HG03575 (cell line): ENCODE measurements around the gene FBXO47.

Experiments used
- ATAC-seq: cut with Tn5 transposase; IDR thresholded peaks from one replicate; pipeline ENCODE4 v1.9.1; 2021; ENCODE audit not compliant: unreplicated experiment, insufficient number of reproducible peaks, low FRiP score; ENCODE audit errors: extremely low read depth

FBXO47 gene

DNA sequence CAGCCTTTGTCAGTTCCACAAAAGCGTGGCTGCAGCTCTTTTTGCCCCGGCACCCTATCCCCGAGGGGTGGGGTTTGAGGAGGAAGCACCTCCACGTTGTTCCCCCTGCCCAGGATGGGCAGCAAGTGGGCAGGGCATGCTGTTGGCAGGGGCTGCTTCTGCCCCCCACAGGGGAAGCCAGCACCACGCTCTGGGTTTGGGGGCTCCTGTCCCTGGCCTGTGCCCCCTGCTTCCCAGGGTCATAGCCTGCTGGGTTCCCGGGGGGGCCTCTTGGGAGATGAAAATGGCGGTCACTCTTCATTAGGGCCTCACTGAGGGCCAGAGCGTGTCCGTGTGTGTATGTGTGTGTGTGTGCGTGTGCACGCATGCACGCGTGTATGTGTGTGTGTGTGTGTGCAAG is 74.6 kb downstream of the FBXO47 start:
- ATAC-seq, result no peak

DNA sequence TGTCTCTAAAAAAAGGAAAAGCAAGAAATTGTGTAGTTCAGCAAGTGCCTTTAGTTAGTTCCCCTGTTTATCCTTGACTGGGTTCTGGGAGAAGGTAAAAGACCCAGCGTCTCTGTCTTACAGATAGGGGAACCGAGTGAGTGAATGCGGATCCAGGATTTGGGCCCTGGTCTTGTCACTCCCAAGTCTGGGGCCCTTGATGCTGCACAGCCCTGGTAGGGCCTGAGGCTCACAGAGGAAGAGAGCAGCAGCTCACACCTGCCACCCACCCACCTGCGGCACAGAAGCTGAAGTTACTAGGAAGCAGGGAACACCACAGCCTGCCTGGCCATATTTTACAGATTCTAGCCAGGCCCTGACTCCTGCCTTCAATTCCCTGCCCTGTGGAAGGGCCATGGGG is 75.1 kb downstream of the FBXO47 start:
- no peak for ATAC-seq

DNA sequence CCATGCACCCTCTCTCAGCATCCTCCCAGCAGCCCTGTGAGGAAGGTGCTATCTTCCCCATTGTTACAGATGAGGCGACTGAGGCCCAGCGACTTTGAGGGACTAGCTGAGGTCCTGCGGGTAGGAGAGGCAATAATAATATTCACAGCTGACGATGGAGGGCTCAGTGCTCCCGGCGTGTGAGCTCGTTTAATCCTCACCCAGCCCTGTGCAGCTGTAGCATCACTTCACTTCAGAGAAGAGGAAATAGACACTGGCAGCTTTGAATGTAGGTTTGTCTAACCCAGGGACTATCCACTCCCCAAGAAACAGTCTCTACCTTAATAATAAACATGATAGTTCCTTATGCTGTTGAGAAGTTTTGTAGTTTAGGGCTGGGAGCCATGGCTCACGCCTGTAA is 75.8 kb downstream of the FBXO47 start:
- ATAC-seq, result no peak

DNA sequence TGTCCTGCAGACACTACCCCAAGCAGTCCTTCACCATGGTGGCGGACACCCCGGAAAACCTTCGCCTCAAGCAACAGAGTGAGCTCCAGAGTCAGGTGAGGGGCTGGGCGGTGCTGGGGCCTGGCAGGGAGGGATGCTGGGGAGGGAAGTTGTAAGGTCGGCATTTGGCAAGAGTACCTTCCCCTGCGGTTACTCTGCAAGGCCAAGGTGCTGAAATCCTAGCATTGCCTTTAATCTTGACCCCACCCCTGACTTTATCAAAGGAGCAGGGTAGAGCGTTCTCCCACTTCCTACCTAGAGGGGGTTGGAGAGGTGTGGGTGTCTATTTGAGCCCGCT is 76.8 kb downstream of the FBXO47 start:
- ATAC-seq, result no peak

DNA sequence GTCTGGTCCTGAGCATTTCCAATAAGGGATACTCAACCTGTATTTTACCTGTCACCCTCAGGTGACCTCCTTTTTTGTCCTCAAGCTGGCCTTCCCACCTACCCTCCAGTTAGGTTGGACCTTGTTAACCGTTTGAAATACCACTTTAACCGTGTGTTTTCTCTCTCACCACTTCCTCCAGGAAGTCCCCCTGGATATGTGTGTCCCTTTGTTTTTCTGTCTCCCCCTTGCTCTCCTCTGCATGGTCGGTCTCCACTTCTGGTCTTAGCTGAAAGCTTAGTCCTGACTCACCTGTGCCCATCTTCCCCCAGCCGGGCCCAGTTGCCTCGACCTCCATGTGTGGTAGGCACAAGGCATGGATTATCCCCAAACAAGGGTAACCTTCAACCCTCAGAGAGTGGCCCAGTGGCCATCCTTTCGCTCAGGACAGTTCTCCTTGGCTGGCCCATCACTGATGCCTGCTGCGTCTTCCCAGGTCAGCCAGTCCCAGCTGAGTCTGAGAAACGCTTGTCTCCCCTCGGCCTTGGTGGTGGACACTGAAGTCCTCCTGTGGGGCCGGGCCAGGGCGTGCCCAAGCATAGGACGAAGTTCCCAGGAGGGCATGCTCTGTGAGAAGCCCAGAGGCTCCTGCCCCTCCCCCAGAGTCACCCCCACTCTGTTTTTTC is 77.3 kb downstream of the FBXO47 start:
- ATAC-seq, result no peak

DNA sequence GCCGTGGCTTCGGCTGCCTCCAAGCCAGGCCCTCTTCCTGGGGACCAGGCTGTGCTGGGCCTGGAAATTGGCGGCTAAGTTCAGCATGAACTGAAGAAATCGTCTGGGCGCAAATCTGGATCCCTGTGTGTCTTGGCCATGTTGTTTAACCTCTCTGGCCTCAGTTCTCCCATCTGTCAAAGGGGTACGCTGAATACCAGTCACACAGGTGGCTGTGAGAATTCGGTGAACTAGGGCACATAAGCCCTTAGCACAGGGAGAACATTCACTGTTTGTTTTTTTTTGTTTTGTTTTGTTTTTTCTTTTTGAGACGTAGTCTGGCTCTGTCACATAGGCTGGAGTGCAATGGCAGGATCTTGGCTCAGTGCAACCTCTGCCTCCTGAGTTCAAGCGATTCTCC is 78.4 kb downstream of the FBXO47 start:
- ATAC-seq, result no peak

DNA sequence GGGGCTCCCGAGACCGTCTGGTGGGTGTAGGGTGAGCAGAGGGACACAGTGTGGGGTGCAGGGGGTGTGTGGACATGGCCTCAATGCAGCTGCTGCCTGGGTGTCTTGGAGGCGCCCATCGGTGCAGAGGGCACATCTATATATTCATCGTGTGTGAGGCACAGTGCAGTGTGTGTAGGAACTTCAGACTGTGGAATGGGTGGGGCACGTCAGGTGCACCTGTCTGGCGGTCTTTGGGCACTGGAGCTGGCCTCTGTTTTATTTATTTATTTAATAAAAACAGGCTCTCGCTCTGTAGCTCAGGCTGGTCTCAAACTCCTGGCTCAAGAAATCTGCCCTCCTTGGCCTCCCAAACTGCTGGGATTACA is 80.6 kb downstream of the FBXO47 start:
- no peak for ATAC-seq
